Posterior cingulate gyrus (tissue), 11 donors: ENCODE measurements around the gene PIEZO2.
A peak's percentile ranks its signal among the peaks of the same experiment; 100 is the strongest.

Experiments
- DNase-seq, 10 donors: peaks; one replicate each; pipeline versions ENCODE4 v3.0.0 to v3.0.0-alpha.2; 2020 to 2021; ENCODE audit warnings: mixed read lengths in 3 of 10
- intact Hi-C: fragments of 100-400 bp; cut with DNase I; formaldehyde crosslinking; loops from one replicate; pipeline ENCODE4 v1.15.1; 2023

The PIEZO2 gene

GRCh38 chr18:11002796-11003195 is 146.6 kb downstream of the PIEZO2 start:
- intact Hi-C loops: no loop called here
- DNase-seq: no peak

GRCh38 chr18:11002277-11002676 is 147.1 kb downstream of the PIEZO2 start:
- no peak for DNase-seq
- intact Hi-C loops: no loop called here

- no peak for DNase-seq
- intact Hi-C loops: no loop called here
These were observed 149.3 kb downstream of the PIEZO2 start for GRCh38 chr18:11000071-11000470.

GRCh38 chr18:10997885-10998284 is 151.5 kb downstream of the PIEZO2 start:
- intact Hi-C loops: no loop called here
- DNase-seq: no peak

- intact Hi-C loops: no loop called here
- no peak for DNase-seq
These were observed 153.8 kb downstream of the PIEZO2 start for GRCh38 chr18:10995550-10995949.

GRCh38 chr18:10989486-10989885 is 159.9 kb downstream of the PIEZO2 start:
- intact Hi-C loops: no loop called here
- DNase-seq: no peak

- intact Hi-C loops: no loop called here
These were observed 163.7 kb downstream of the PIEZO2 start for GRCh38 chr18:10985689-10986088.

GRCh38 chr18:10979411-10979810 is 170.0 kb downstream of the PIEZO2 start:
- intact Hi-C loops: no loop called here
- no peak for DNase-seq

More at GRCh38 chr18:10985689-10986088, 163.7 kb downstream of the PIEZO2 start:
- DNase-seq: no peak

- DNase-seq: no peak
- intact Hi-C loops: no loop called here
These were observed 172.3 kb downstream of the PIEZO2 start for GRCh38 chr18:10977042-10977441.

- peak in 2 of 10 donors; percentile 12 to 62 for DNase-seq
- intact Hi-C loops: no loop called here
These were observed 175.7 kb downstream of the PIEZO2 start for GRCh38 chr18:10973567-10974203.

- DNase-seq: no peak
These were observed 177.7 kb downstream of the PIEZO2 start for GRCh38 chr18:10971717-10972116.

GRCh38 chr18:10965119-10965518 is 184.2 kb downstream of the PIEZO2 start:
- no peak for DNase-seq
- intact Hi-C loops: no loop called here

More at GRCh38 chr18:10971717-10972116, 177.7 kb downstream of the PIEZO2 start:
- intact Hi-C loops: no loop called here

- no peak for DNase-seq
These were observed 195.7 kb downstream of the PIEZO2 start for GRCh38 chr18:10953672-10954071.

GRCh38 chr18:10951631-10952544 is 197.5 kb downstream of the PIEZO2 start:
- no peak for DNase-seq
- intact Hi-C loops: no loop called here

More at GRCh38 chr18:10953672-10954071, 195.7 kb downstream of the PIEZO2 start:
- intact Hi-C loops: no loop called here

- DNase-seq: no peak
- intact Hi-C loops: no loop called here
These were observed 198.3 kb downstream of the PIEZO2 start for GRCh38 chr18:10950876-10951630.

- intact Hi-C loops: no loop called here
- DNase-seq: no peak
These were observed 199.1 kb downstream of the PIEZO2 start for GRCh38 chr18:10950080-10950875.

GRCh38 chr18:10949655-10950054 is 199.7 kb downstream of the PIEZO2 start:
- intact Hi-C loops: no loop called here
- DNase-seq: no peak

- no peak for DNase-seq
These were observed 200.9 kb downstream of the PIEZO2 start for GRCh38 chr18:10948421-10948820.

GRCh38 chr18:10946058-10946457 is 203.3 kb downstream of the PIEZO2 start:
- DNase-seq: no peak
- intact Hi-C loops: no loop called here

More at GRCh38 chr18:10948421-10948820, 200.9 kb downstream of the PIEZO2 start:
- intact Hi-C loops: no loop called here

- no peak for DNase-seq
- intact Hi-C loops: no loop called here
These were observed 206.4 kb downstream of the PIEZO2 start for GRCh38 chr18:10942998-10943397.
